Measurements from ENCODE around the gene CCDC40.

Gene CCDC40

GRCh38 chr17:80110447-80110812 lies 74.0 kb downstream of the CCDC40 start:
- no peak overlapping the region for H3K4me3 ChIP-seq (ENCODE audit: low read depth, low read length)
- no peak for TF ChIP-seq CTCF (IDR thresholded peaks at IDR 0.05; ENCODE audit: borderline replicate concordance, insufficient read depth, low read depth, low read length)

GRCh38 chr17:80110927-80111701 lies 74.7 kb downstream of the CCDC40 start:
- no peak for TF ChIP-seq CTCF (IDR thresholded peaks at IDR 0.05; ENCODE audit: borderline replicate concordance, insufficient read depth, low read depth, low read length)

GRCh38 chr17:80111702-80112470 lies 75.4 kb downstream of the CCDC40 start:
- no peak for TF ChIP-seq CTCF (IDR thresholded peaks at IDR 0.05; ENCODE audit: borderline replicate concordance, insufficient read depth, low read depth, low read length)
- no peak overlapping the region for H3K4me3 ChIP-seq (ENCODE audit: low read depth, low read length)

More at GRCh38 chr17:80110927-80111701, 74.7 kb downstream of the CCDC40 start:
- H3K4me3 ChIP-seq (ENCODE audit: low read depth, low read length) = no peak overlapping the region

GRCh38 chr17:80112471-80113032 lies 76.1 kb downstream of the CCDC40 start:
- TF ChIP-seq CTCF (IDR thresholded peaks at IDR 0.05; ENCODE audit: borderline replicate concordance, insufficient read depth, low read depth, low read length) = no peak

GRCh38 chr17:80113033-80113484 lies 76.6 kb downstream of the CCDC40 start:
- no peak for TF ChIP-seq CTCF (IDR thresholded peaks at IDR 0.05; ENCODE audit: borderline replicate concordance, insufficient read depth, low read depth, low read length)
- H3K4me3 ChIP-seq (ENCODE audit: low read depth, low read length) = no peak overlapping the region

More at GRCh38 chr17:80112471-80113032, 76.1 kb downstream of the CCDC40 start:
- no peak overlapping the region for H3K4me3 ChIP-seq (ENCODE audit: low read depth, low read length)

GRCh38 chr17:80114758-80115157 lies 78.3 kb downstream of the CCDC40 start:
- no peak overlapping the region for H3K4me3 ChIP-seq (ENCODE audit: low read depth, low read length)
- no peak for TF ChIP-seq CTCF (IDR thresholded peaks at IDR 0.05; ENCODE audit: borderline replicate concordance, insufficient read depth, low read depth, low read length)

Data from GM12875 (cell line).